Measurements from ENCODE around the gene ZNF101. TPM values are rescaled to one million over a fixed set of nuclear protein-coding genes. Genes with fewer than 3 reads are reported as not detected.

Gene ZNF101
- total RNA-seq, 1 experiment from 2014 or later: 14.5 TPM

DNA sequence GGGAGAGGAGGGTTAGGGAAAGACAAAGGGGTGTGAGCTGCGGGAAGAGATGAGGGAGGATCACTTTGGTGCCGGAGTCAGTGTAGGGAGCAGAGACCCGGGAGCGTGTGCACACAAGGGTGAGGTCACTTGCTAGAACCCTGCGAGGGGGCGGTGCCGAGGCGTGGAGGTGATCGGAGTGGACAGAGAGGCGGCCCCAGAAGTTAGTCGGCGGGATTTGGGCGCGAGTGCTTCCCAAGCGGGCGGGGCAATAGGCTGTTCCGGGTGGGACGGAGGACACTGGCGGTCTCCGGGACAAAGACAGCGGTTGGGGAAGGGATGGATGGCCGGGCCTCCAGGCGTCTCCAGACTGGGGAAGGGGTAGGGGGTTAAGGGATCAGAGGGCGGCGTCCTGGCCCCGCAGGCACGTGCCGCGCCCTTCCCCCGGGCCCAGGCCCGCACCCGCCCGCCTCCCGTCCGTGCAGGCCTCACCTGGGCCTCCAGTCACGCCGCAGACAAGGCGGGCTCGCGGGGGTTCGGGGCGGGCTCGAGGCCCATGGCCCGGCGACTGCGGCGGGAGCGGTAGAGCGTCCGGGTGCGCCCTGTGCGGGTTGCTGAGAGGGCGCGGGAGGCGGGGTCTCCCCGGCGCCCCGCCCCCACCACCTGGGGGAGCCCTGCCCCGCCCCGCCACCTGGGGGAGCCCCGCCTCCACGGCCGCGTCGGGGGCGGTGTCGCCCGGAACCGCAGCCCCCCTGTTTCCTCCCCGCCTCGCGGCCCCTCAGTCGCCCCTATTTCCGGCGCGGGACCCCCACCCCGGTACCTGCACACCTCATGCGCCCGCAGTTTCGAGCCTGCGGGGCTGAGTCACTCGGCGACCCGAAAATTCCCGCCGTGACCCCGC is 40.8 kb upstream of the ZNF101 start, which contains the start of gene LPAR2:
TSS of gene LPAR2 (minus strand) at position 600 of the 880 bp plus-strand sequence. CDS start 945 bp downstream, outside the sequence.
- intact Hi-C loops (cut with micrococcal nuclease; ENCODE audit: unreplicated experiment): loop anchor here (2.0 kb wide), 1 partner anchor 37 kb away; no protein-coding TSS in a partner anchor
- no peaks in the 10 kb centered on the region for H3K9me3 ChIP-seq (ENCODE audit: low read depth, low read length, poor library complexity, severe bottlenecking)
- H3K4me3 ChIP-seq (ENCODE audit: low read depth, low read length, poor library complexity, severe bottlenecking): peak within 1 kb of the TSS; percentile 80
- no peaks in the 10 kb centered on the region for H3K27me3 ChIP-seq (replicated peaks; ENCODE audit: insufficient read depth, low read depth, low read length, poor library complexity)
- POLR2A ChIA-PET (ENCODE audit: low non-redundant PET): no interaction called here
- TF ChIP-seq, protein P1, sequence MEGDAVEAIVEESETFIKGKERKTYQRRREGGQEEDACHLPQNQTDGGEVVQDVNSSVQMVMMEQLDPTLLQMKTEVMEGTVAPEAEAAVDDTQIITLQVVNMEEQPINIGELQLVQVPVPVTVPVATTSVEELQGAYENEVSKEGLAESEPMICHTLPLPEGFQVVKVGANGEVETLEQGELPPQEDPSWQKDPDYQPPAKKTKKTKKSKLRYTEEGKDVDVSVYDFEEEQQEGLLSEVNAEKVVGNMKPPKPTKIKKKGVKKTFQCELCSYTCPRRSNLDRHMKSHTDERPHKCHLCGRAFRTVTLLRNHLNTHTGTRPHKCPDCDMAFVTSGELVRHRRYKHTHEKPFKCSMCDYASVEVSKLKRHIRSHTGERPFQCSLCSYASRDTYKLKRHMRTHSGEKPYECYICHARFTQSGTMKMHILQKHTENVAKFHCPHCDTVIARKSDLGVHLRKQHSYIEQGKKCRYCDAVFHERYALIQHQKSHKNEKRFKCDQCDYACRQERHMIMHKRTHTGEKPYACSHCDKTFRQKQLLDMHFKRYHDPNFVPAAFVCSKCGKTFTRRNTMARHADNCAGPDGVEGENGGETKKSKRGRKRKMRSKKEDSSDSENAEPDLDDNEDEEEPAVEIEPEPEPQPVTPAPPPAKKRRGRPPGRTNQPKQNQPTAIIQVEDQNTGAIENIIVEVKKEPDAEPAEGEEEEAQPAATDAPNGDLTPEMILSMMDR (conservative IDR thresholded peaks at IDR 0.05; ENCODE audit: low read depth, low read length): no peak
- no peak for TF ChIP-seq EZH2 (IDR thresholded peaks at IDR 0.05; ENCODE audit: borderline replicate concordance, low read depth, low read length, poor library complexity, severe bottlenecking)
- H3K36me3 ChIP-seq (ENCODE audit: insufficient read depth, low read length, poor library complexity, severe bottlenecking): no peaks in the 10 kb centered on the region
- peak within 1 kb of the TSS; percentile 65 for H3K27ac ChIP-seq (ENCODE audit: low read depth, low read length, poor library complexity, severe bottlenecking)
- H3K4me1 ChIP-seq (ENCODE audit: insufficient read depth, low read length, poor library complexity, severe bottlenecking): peaks cover 17% of the 10 kb centered on the region
- DNase-seq (ENCODE audit: low spot score): peak; percentile 55
- no TSS peak for BruUV-seq (replicated peaks)
- CTCF ChIA-PET: interaction anchor here (0.5 to 0.6 kb wide), 3 partner anchors 15 to 470 kb away, joined by 4 to 8 read pairs (median 5); no protein-coding TSS in a partner anchor

GRCh38 chr19:19628501-19629134 is 40.0 kb upstream of the ZNF101 start:
- H3K27ac ChIP-seq (ENCODE audit: low read depth, low read length, poor library complexity, severe bottlenecking): peak overlapping the region; percentile 65

GRCh38 chr19:19630062-19630414 is 38.6 kb upstream of the ZNF101 start:
- no peak for TF ChIP-seq EZH2 (IDR thresholded peaks at IDR 0.05; ENCODE audit: borderline replicate concordance, low read depth, low read length, poor library complexity, severe bottlenecking)
- TF ChIP-seq, protein P1 (conservative IDR thresholded peaks at IDR 0.05; ENCODE audit: low read depth, low read length): no peak
- DNase-seq (ENCODE audit: low spot score): no peak
- Histone ChIP-seq H3K36me3 (ENCODE audit: insufficient read depth, low read length, poor library complexity, severe bottlenecking) (no peaks in the 10 kb centered on the region), H3K9me3 (ENCODE audit: low read depth, low read length, poor library complexity, severe bottlenecking) (no peaks in the 10 kb centered on the region), H3K27me3 (replicated peaks; ENCODE audit: insufficient read depth, low read depth, low read length, poor library complexity) (no peaks in the 10 kb centered on the region), H3K27ac (ENCODE audit: low read depth, low read length, poor library complexity, severe bottlenecking) (no peak overlapping the region), H3K4me3 (ENCODE audit: low read depth, low read length, poor library complexity, severe bottlenecking) (no peak overlapping the region), H3K4me1 (ENCODE audit: insufficient read depth, low read length, poor library complexity, severe bottlenecking) (peaks cover 17% of the 10 kb centered on the region)
- CTCF ChIA-PET: no interaction called here
- intact Hi-C loops (cut with micrococcal nuclease; ENCODE audit: unreplicated experiment): no loop called here
- POLR2A ChIA-PET (ENCODE audit: low non-redundant PET): no interaction called here
- BruUV-seq (replicated peaks): no TSS peak

More at GRCh38 chr19:19628501-19629134, 40.0 kb upstream of the ZNF101 start:
- TF ChIP-seq, protein P1 (conservative IDR thresholded peaks at IDR 0.05; ENCODE audit: low read depth, low read length): no peak
- no peak for TF ChIP-seq EZH2 (IDR thresholded peaks at IDR 0.05; ENCODE audit: borderline replicate concordance, low read depth, low read length, poor library complexity, severe bottlenecking)
- intact Hi-C loops (cut with micrococcal nuclease; ENCODE audit: unreplicated experiment): loop anchor here (2.0 kb wide), 1 partner anchor 38 kb away; no protein-coding TSS in a partner anchor
- peak overlapping the region; percentile 80 for H3K4me3 ChIP-seq (ENCODE audit: low read depth, low read length, poor library complexity, severe bottlenecking)
- H3K27me3 ChIP-seq (replicated peaks; ENCODE audit: insufficient read depth, low read depth, low read length, poor library complexity): no peaks in the 10 kb centered on the region
- CTCF ChIA-PET: interaction anchor here (0.6 kb wide), 1 partner anchor 471 kb away, joined by 5 read pairs; no protein-coding TSS in a partner anchor
- POLR2A ChIA-PET (ENCODE audit: low non-redundant PET): no interaction called here
- peak; percentile 48 for DNase-seq (ENCODE audit: low spot score)
- no peaks in the 10 kb centered on the region for H3K36me3 ChIP-seq (ENCODE audit: insufficient read depth, low read length, poor library complexity, severe bottlenecking)
- H3K4me1 ChIP-seq (ENCODE audit: insufficient read depth, low read length, poor library complexity, severe bottlenecking): peaks cover 17% of the 10 kb centered on the region
- BruUV-seq (replicated peaks): no TSS peak
- no peaks in the 10 kb centered on the region for H3K9me3 ChIP-seq (ENCODE audit: low read depth, low read length, poor library complexity, severe bottlenecking)

All from A673 (cell line).